Tibial nerve (tissue), 4 donors: Measurements from ENCODE around the gene YY1.

ENCODE experiments used
- EP300 ChIP-seq, 2 donors: sonication (generic); formaldehyde crosslinking; IDR thresholded peaks; one replicate each; pipeline ENCODE4 v1.6.1; 2017; ENCODE audit warnings: antibody characterized with exemption in 2 of 2, mild to moderate bottlenecking in 1 of 2
- TF ChIP-seq, protein P1 (sequence below), 5 experiments: fragments of 200-600 bp in 3 of 5; fragments of 450-650 bp in 2 of 5; sonication (generic) in 3 of 5; IDR thresholded peaks; one replicate each; pipeline ENCODE4 v1.5.1; 2016 to 2019; ENCODE audit warnings: antibody characterized with exemption in 5 of 5, mild to moderate bottlenecking in 3 of 5, moderate library complexity in 2 of 5

DNA sequence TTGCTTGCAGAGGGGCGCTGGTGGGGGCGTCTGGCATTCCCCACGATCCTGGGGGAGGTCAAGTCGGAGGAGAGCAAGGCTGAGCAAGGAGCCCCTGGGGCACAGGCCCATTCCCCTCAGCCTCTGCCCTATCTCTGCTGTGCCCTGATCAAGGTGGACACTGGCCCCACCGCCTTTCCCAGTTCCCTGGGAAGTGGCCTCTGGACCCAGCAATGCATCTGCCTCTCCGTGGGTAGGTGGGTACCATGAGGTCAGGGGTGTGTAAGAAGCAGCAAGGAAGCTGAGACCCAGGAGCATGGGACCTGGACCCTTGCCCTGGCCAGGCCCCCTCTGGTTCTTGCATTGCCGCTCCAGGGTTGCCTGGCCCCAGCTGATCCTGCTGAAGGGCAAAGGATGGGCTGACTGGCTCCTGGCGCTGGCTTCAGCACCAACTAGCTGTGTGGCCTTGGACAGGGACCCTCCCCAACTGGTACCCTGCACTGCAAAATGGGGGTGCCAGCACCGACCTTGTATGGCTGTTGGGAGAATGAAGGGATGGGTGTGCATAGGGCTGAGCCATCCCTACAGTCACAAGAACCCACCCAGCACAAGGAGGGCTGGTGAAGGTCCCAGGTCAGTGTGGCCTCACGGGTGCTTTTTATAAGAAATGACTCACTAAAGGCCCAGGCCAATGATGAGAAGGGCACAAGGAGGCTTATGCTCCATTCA, 47.7 kb downstream of the YY1 start:
- no peak for TF ChIP-seq EP300 (IDR thresholded peaks at IDR 0.05)
- TF ChIP-seq, protein P1, sequence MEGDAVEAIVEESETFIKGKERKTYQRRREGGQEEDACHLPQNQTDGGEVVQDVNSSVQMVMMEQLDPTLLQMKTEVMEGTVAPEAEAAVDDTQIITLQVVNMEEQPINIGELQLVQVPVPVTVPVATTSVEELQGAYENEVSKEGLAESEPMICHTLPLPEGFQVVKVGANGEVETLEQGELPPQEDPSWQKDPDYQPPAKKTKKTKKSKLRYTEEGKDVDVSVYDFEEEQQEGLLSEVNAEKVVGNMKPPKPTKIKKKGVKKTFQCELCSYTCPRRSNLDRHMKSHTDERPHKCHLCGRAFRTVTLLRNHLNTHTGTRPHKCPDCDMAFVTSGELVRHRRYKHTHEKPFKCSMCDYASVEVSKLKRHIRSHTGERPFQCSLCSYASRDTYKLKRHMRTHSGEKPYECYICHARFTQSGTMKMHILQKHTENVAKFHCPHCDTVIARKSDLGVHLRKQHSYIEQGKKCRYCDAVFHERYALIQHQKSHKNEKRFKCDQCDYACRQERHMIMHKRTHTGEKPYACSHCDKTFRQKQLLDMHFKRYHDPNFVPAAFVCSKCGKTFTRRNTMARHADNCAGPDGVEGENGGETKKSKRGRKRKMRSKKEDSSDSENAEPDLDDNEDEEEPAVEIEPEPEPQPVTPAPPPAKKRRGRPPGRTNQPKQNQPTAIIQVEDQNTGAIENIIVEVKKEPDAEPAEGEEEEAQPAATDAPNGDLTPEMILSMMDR (IDR thresholded peaks at IDR 0.05) = no peak
